HG03196 (cell line): ENCODE results near the gene CMC1.

Source experiments
- ATAC-seq: cut with Tn5 transposase; IDR thresholded peaks from one replicate; pipeline ENCODE4 v1.9.1; 2021; ENCODE audit not compliant: unreplicated experiment

The CMC1 gene

GRCh38 chr3:28295898-28296490, 54.6 kb downstream of the CMC1 start:
- ATAC-seq, result no peak

- no peak for ATAC-seq
Measured at GRCh38 chr3:28299705-28300104, 58.3 kb downstream of the CMC1 start.

- no peak for ATAC-seq
Measured at GRCh38 chr3:28300345-28300962, 59.0 kb downstream of the CMC1 start.

- no peak for ATAC-seq
Measured at GRCh38 chr3:28301688-28302087, 60.3 kb downstream of the CMC1 start.

- ATAC-seq, result no peak
Measured at GRCh38 chr3:28308196-28308595, 66.8 kb downstream of the CMC1 start.

- ATAC-seq, result no peak
Measured at GRCh38 chr3:28315711-28316110, 74.3 kb downstream of the CMC1 start.

- no peak for ATAC-seq
Measured at GRCh38 chr3:28316226-28316625, 74.8 kb downstream of the CMC1 start.

GRCh38 chr3:28317438-28318022, 76.1 kb downstream of the CMC1 start:
- ATAC-seq, result peak; percentile 77

- no peak for ATAC-seq
Measured at GRCh38 chr3:28320981-28321380, 79.6 kb downstream of the CMC1 start.

GRCh38 chr3:28322464-28322863, 81.0 kb downstream of the CMC1 start:
- no peak for ATAC-seq

GRCh38 chr3:28326458-28326926, 85.1 kb downstream of the CMC1 start:
- ATAC-seq, result peak; percentile 76

- no peak for ATAC-seq
Measured at GRCh38 chr3:28328188-28329151, 87.1 kb downstream of the CMC1 start.

GRCh38 chr3:28334552-28334951, 93.1 kb downstream of the CMC1 start:
- ATAC-seq, result no peak

GRCh38 chr3:28335246-28335645, 93.8 kb downstream of the CMC1 start:
- no peak for ATAC-seq

GRCh38 chr3:28337230-28337629, 95.8 kb downstream of the CMC1 start:
- ATAC-seq, result no peak

GRCh38 chr3:28343144-28343543, 101.7 kb downstream of the CMC1 start:
- no peak for ATAC-seq

GRCh38 chr3:28345690-28346089, 104.3 kb downstream of the CMC1 start:
- ATAC-seq, result no peak

- ATAC-seq, result no peak
Measured at GRCh38 chr3:28347374-28348264, 106.2 kb downstream of the CMC1 start.

- no peak for ATAC-seq
Measured at GRCh38 chr3:28348265-28348628, 106.8 kb downstream of the CMC1 start.
